Gastroesophageal sphincter (tissue), 4 donors: ENCODE measurements around the gene ELAVL1. TPM values are rescaled to one million over a fixed set of nuclear protein-coding genes. Genes with fewer than 3 reads are reported as not detected.

Experiments used
- ATAC-seq: fragments of 150-250 bp; one replicate; pipeline ENCODE4 v1.9.1; 2016; ENCODE audit warnings: mild to moderate bottlenecking, moderate library complexity
- H3K27ac ChIP-seq, 4 donors: fragments of 200-600 bp; sonication (generic) in 3 of 4; 1 replicate in 3 of 4; 2 replicates in 1 of 4; pipeline ENCODE4 v1.5.1; 2016 to 2019
- H3K27me3 ChIP-seq: fragments of 200-600 bp; sonication (generic); one replicate; pipeline ENCODE4 v1.5.1; 2019
- H3K36me3 ChIP-seq, 2 donors: fragments of 200-600 bp; sonication (generic); one replicate each; pipeline ENCODE4 v1.5.1; 2019; ENCODE audit warnings: control low read depth in 1 of 2
- H3K4me1 ChIP-seq, 3 donors: fragments of 200-600 bp; sonication (generic); 1 replicate in 2 of 3; 2 replicates in 1 of 3; pipeline ENCODE4 v1.5.1; 2016 to 2019; ENCODE audit warnings: control low read depth in 2 of 3
- H3K4me3 ChIP-seq, 2 donors: fragments of 200-600 bp; sonication (generic); one replicate each; pipeline ENCODE4 v1.5.1; 2019; ENCODE audit warnings: mild to moderate bottlenecking in 1 of 2, moderate library complexity in 1 of 2
- H3K9me3 ChIP-seq, 3 donors: fragments of 200-600 bp; sonication (generic); one replicate each; pipeline ENCODE4 v1.5.1; 2017 to 2019; ENCODE audit warnings: control low read depth in 2 of 3
- EP300 ChIP-seq: sonication (generic); formaldehyde crosslinking; IDR thresholded peaks from one replicate; pipeline ENCODE4 v1.6.1; 2017; ENCODE audit warnings: antibody characterized with exemption, mild to moderate bottlenecking
- POLR2A ChIP-seq, 2 donors: fragments of 450-650 bp; IDR thresholded peaks; one replicate each; pipeline ENCODE4 v1.6.1; 2017; ENCODE audit warnings: antibody characterized with exemption in 2 of 2, mild to moderate bottlenecking in 2 of 2, moderate library complexity in 1 of 2
- POLR2AphosphoS5 ChIP-seq: sonication (generic); formaldehyde crosslinking; IDR thresholded peaks from one replicate; pipeline ENCODE4 v1.6.1; 2017; ENCODE audit warnings: antibody characterized with exemption
- WGBS, 2 donors: methylation state at CpG; one replicate each; pipeline ENCODE4 v1.1.5; 2018; ENCODE audit warnings: low coverage in 1 of 2; 5-methylcytosine and 5-hydroxymethylcytosine counted together
- total RNA-seq, 4 donors: library from RNA; depleted of rRNA; stranded (reverse); fragments of >200 nt; gene quantifications; one replicate each; pipeline ENCODE4 v1.1.0, GENCODE V29; 2016
- TF ChIP-seq, protein P1 (sequence below), 4 experiments: fragments of 200-600 bp in 2 of 4; fragments of 450-650 bp in 2 of 4; sonication (generic) in 1 of 4; IDR thresholded peaks; one replicate each; pipeline ENCODE4 v1.5.1; 2017 to 2019; ENCODE audit warnings: antibody characterized with exemption in 4 of 4, mild to moderate bottlenecking in 2 of 4, moderate library complexity in 2 of 4

The ELAVL1 gene
- total RNA-seq, 4 donors from 2014 or later: 30.8 to 62.5 (median 34.6) TPM

DNA sequence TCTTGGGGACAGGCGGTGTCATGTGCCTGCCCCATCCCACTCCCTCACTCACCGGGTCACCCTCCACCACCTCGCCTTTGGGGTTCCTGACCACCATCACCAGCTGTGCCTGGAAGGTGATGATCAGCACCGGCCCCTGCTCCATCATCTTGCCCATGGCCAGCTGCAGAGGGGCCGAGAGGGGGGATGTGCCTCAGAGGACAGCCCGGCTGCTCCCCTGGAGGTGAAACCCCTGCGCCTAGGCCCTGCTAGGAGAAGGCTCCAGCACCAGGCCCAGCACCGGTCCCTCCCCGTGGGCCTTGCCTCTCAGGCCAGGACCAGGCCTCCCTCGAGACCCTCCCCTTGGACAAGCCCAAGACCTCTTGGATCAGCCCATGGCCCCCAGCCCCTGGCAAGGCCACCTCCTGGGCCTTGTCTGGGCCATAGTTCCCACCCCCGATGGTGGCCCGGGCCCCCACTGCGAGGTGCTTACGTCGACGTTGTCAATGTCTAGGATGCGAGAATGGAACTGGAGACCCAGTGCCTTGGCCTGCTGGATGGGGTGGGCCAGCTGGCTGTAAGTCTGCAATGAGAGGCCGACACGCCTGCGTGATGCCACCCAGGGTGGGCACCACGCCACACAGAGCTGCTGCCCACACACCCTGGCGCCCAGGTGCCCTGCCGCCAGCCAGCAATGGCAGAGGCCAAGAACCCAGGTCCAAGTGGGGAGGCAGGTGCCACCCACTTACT, 77.7 kb downstream of the ELAVL1 start:
- ATAC-seq: no peak
- H3K4me1 ChIP-seq: peaks cover 17 to 94% (median 64%) of the 10 kb centered on the region in 3 donors
- H3K27ac ChIP-seq: peak overlapping the region; percentile 94 to 97 (median 94)
- TF ChIP-seq EP300: no peak
- no peak for TF ChIP-seq POLR2A (IDR thresholded peaks at IDR 0.05)
- TF ChIP-seq, protein P1, sequence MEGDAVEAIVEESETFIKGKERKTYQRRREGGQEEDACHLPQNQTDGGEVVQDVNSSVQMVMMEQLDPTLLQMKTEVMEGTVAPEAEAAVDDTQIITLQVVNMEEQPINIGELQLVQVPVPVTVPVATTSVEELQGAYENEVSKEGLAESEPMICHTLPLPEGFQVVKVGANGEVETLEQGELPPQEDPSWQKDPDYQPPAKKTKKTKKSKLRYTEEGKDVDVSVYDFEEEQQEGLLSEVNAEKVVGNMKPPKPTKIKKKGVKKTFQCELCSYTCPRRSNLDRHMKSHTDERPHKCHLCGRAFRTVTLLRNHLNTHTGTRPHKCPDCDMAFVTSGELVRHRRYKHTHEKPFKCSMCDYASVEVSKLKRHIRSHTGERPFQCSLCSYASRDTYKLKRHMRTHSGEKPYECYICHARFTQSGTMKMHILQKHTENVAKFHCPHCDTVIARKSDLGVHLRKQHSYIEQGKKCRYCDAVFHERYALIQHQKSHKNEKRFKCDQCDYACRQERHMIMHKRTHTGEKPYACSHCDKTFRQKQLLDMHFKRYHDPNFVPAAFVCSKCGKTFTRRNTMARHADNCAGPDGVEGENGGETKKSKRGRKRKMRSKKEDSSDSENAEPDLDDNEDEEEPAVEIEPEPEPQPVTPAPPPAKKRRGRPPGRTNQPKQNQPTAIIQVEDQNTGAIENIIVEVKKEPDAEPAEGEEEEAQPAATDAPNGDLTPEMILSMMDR (IDR thresholded peaks at IDR 0.05): no peak
- TF ChIP-seq POLR2AphosphoS5: no peak
- peaks cover 0 to 34% of the 10 kb centered on the region in 2 donors for H3K36me3 ChIP-seq
- H3K9me3 ChIP-seq: no peaks in the 10 kb centered on the region
- WGBS, 2 donors: 90% methylated on average over 2 of the region's 23 CpGs; no CpG with 5 or more reads in 1 of the 2 donors
- peak overlapping the region in 1 of 2 donors; percentile 32 for H3K4me3 ChIP-seq
- H3K27me3 ChIP-seq: no peaks in the 10 kb centered on the region

DNA sequence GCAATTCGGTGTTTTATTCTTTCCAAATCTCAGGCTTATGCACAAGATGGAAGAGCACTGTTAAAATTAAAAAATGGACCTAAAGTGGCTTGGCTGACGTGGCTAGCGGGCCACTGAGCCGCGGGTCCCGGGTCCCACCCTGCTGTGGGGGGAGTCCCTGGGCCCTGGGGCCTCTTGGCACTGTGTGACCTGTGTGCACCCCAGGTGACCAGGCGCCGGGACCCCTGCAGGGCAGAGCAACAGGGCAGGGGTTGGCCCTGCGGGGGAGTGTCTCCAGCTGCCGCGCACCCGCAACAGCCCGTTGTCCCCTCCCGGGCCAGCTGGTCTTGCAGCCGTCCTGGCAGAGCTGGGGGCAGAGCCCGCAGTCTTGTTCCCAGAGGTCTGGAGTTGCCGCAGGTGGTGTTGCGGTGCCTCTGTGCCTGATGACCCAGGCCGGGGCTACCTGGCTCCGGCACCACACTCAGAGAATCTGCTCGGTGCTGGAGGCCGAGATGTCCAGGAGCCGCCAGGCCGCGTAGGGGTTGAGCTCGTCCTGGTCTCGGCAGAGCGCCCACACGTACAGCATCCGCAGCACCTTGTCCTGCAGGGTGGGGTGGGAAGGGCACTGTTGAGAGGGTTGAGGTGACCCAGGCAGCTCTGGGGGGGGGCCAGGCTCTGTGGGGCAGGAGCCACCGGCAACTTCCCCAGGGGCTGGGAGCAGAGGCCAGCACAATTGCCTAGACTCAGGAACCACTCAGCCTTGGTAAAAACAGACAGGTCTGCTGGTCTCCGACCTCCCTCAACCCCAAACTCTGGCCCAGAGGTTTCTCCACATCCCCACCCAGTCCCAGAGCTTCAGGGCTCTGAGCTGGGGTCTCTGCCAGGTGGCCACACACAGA, 78.5 kb downstream of the ELAVL1 start:
- Histone ChIP-seq H3K4me1 (peaks cover 17 to 97% (median 69%) of the 10 kb centered on the region in 3 donors), H3K36me3 (peaks cover 0 to 34% of the 10 kb centered on the region in 2 donors)

DNA sequence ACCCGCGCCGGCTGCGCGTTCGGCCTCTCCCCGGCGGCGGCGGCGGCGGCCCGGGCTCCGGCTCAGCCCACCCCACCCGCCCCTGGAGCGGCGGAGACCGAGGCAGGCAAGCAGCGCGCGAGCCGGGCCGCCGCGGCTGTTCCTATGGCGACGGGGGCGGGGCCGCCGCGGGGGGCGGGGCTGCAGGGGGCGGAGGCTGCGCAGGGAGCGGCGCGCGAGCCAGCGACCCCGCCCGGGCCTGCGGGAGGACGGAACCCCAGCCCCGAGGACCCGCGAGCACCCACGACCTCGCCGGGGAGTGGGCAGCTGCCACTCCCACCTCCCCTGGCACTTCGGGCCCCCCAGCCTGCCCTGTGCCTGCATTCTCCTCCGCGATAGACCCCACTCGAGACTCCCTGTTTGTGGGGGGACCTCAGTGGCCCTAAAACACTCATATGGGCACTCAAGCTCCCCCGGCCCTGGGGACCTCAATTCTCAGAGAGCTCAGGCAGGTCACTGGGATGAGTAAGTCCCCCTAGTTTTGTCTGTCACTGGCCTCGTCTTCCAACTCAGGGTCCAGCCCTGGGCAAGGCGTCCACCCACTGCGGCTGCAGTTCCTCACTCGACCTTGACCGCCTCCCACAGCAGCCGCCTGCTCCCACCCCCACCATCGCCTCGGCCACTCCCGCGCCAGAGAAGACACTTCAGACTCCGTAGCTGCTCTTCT, 79.3 kb downstream of the ELAVL1 start, which contains the start of gene CTXN1:
CTXN1 (minus strand) TSS at position 115 of the 706 bp plus-strand sequence. CDS start 597 bp downstream, outside the sequence.
- Histone ChIP-seq H3K27me3 (no peaks in the 10 kb centered on the region), H3K9me3 (no peaks in the 10 kb centered on the region), H3K27ac (peak within 1 kb of the TSS; percentile 94 to 97 (median 94)), H3K4me1 (peaks cover 17 to 97% (median 69%) of the 10 kb centered on the region in 3 donors), H3K4me3 (peak within 1 kb of the TSS; percentile 51 to 80), H3K36me3 (peaks cover 0 to 32% of the 10 kb centered on the region in 2 donors)
- TF ChIP-seq, protein P1 (IDR thresholded peaks at IDR 0.05): peak in 3 of 4 experiments; percentile 33 to 57 (median 41)
- TF ChIP-seq POLR2AphosphoS5 (peak; percentile 7), EP300 (no peak), POLR2A (IDR thresholded peaks at IDR 0.05) (peak; percentile 11 to 12)
- 0 to 7% methylated on average over 1 to 2 of the region's 65 CpGs for WGBS, 2 donors
- ATAC-seq: peak; percentile 64

More for the DNA sequence above, 78.5 kb downstream of the ELAVL1 start:
- H3K27me3 ChIP-seq: no peaks in the 10 kb centered on the region
- 40% methylated on average over 2 of the region's 32 CpGs; no CpG with 5 or more reads in 1 of the 2 donors for WGBS, 2 donors
- ATAC-seq: no peak
- no peaks in the 10 kb centered on the region for H3K9me3 ChIP-seq
- H3K27ac ChIP-seq: peak overlapping the region; percentile 94 to 97 (median 94)
- TF ChIP-seq, protein P1 (IDR thresholded peaks at IDR 0.05): no peak
- TF ChIP-seq POLR2A (IDR thresholded peaks at IDR 0.05): no peak
- TF ChIP-seq POLR2AphosphoS5: no peak
- TF ChIP-seq EP300: no peak
- peak overlapping the region in 1 of 2 donors; percentile 80 for H3K4me3 ChIP-seq

DNA sequence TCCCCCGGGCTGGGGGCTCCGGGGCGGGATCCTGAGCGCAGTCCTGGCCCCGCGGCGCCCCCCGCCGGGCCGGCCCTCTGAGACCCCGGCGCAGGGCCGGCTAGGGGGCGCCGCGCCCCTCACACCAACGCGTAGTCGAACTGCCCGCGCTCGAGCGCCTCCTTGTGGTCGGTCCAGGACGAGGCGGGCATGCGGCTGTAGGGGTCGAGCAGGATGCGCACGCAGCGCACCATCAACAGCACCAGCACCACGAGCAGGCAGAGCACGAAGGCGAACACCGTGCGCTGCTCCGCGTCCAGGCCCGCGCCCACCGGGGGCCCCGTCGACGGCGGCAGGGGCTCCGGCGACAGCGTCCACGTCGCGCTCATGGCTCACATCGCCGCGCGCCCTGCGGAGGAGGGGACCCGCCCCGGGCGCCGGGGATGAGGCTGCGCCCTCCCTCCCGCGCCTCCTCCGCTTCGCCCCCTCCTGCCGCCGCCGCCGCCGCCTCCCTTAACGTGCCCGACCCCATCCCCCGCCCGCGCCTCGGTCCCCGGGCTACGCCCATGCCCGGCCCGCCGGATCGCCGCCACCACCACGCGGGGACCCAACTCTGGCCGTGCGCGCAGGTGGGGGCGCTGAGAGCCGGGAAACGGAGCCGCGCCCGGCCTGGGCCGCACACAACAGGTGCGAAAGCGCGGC, 80.1 kb downstream of the ELAVL1 start:
- Histone ChIP-seq H3K9me3 (no peaks in the 10 kb centered on the region), H3K4me1 (peaks cover 17 to 91% (median 62%) of the 10 kb centered on the region in 3 donors), H3K36me3 (peaks cover 0 to 23% of the 10 kb centered on the region in 2 donors), H3K27me3 (no peaks in the 10 kb centered on the region), H3K4me3 (peak overlapping the region; percentile 51 to 80), H3K27ac (peak overlapping the region; percentile 37 to 97 (median 94))
- peak; percentile 13 for ATAC-seq
- TF ChIP-seq POLR2AphosphoS5 (no peak), EP300 (no peak), POLR2A (IDR thresholded peaks at IDR 0.05) (no peak)
- TF ChIP-seq, protein P1 (IDR thresholded peaks at IDR 0.05): peak in 3 of 4 experiments; percentile 82 to 91 (median 89)
- WGBS, 2 donors: no CpG with 5 or more reads among the region's 98 CpGs
